Measurements from ENCODE around the gene FYCO1. TPM values are rescaled to one million over a fixed set of nuclear protein-coding genes. Genes with fewer than 3 reads are reported as not detected.

The FYCO1 gene
- total and polyA plus RNA-seq, 7 donors: 14.0 to 129 (median 68.3) TPM

DNA sequence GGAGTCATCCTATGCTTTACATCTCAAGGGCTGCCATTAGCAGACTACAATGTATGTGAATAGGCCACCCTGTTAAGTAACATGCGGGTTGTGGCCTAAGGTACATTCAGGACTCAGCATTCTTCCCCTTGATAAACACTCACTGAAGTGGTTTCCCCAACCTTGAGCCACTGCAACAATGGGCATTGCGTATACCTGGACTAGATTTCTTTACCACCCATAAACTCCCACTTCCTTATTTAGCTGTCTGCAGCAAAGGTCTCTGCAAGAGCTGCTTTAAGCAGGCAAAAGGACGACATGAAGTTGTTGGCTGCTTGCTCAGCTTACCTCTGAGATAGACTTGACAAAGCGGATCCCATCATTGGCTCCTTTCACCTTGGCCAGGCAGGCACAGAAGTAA lies 16.2 kb downstream of the FYCO1 start:
- Histone ChIP-seq H3K27ac (peak overlapping the region; percentile 99), H3K4me3 (no peak overlapping the region), H3K4me1 (peaks cover 90% of the 10 kb centered on the region), H3K27me3 (ENCODE audit: insufficient read depth in 3 of 3, low read length in 2 of 3) (no peaks in the 10 kb centered on the region), H3K9me3 (no peaks in the 10 kb centered on the region), H3K36me3 (ENCODE audit: insufficient read depth in 1 of 2, low read depth in 1 of 2) (peaks cover 27 to 65% of the 10 kb centered on the region in 2 donors)
- DNase-seq: no peak
- TF ChIP-seq CTCF (IDR thresholded peaks at IDR 0.05): no peak
- WGBS, 3 donors: 60 to 86% (median 71%) methylated on average over 4 of the region's 4 CpGs
- ATAC-seq: no peak
- intact Hi-C loops (cut with DNase I): no loop called here

DNA sequence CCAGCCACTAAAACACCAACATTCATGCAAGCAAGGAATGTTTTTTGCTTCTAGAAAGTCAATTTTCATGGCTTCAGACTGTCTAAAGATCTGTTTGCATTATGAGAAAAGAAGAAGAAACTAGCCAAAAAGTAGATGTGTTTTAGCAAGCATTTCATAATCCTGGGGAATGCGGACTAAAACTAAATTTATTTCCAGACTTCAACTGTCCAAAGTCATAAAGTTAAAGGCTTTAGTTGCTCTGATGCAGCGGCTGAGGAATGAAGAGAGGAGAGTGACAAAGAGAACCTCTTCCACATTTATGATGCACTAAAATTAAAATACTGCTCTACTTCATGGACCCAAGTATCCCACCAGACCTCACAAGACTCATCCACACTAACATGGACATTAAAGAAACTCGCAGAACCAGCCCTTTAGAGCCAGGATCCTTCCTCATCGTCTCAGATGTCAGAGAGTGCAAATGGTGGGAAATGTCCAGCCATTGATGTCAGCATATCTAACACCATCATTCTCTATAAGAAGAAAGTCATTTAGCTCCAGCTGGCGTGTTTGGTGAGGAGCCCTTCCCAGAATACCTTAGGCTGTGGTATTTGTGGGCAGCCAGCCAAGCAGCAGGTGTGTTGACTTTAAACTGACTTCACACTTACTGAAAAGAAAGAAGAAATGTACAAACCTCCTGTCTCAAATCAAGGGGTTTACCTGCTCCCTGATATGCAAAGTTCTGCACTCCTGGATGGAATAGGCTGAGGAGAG lies 17.4 kb downstream of the FYCO1 start:
- H3K27me3 ChIP-seq (ENCODE audit: insufficient read depth in 3 of 3, low read length in 2 of 3): no peaks in the 10 kb centered on the region
- peak in 3 of 4 donors; percentile 35 to 79 (median 65) for ATAC-seq
- no peak for TF ChIP-seq CTCF (IDR thresholded peaks at IDR 0.05)
- intact Hi-C loops (cut with DNase I): no loop called here
- H3K36me3 ChIP-seq (ENCODE audit: insufficient read depth in 1 of 2, low read depth in 1 of 2): peaks cover 22 to 65% of the 10 kb centered on the region in 2 donors
- 45 to 70% (median 51%) methylated on average over 5 of the region's 5 CpGs for WGBS, 3 donors
- DNase-seq: no peak
- peak overlapping the region; percentile 6 for H3K4me3 ChIP-seq
- peak overlapping the region; percentile 99 for H3K27ac ChIP-seq
- H3K4me1 ChIP-seq: peaks cover 86% of the 10 kb centered on the region
- H3K9me3 ChIP-seq: no peaks in the 10 kb centered on the region

- ATAC-seq: peak in 3 of 4 donors; percentile 4 to 78 (median 39)
- TF ChIP-seq CTCF (IDR thresholded peaks at IDR 0.05): no peak
These were observed 19.2 kb downstream of the FYCO1 start for GRCh38 chr3:45976191-45977091.

GRCh38 chr3:45975686-45976085 lies 19.9 kb downstream of the FYCO1 start:
- peaks cover 76% of the 10 kb centered on the region for H3K4me1 ChIP-seq
- intact Hi-C loops (cut with DNase I): no loop called here

More at GRCh38 chr3:45976191-45977091, 19.2 kb downstream of the FYCO1 start:
- H3K4me3 ChIP-seq: no peak overlapping the region
- DNase-seq: no peak
- peaks cover 84% of the 10 kb centered on the region for H3K4me1 ChIP-seq
- H3K9me3 ChIP-seq: no peaks in the 10 kb centered on the region
- intact Hi-C loops (cut with DNase I): no loop called here
- peak overlapping the region; percentile 99 for H3K27ac ChIP-seq
- H3K27me3 ChIP-seq (ENCODE audit: insufficient read depth in 3 of 3, low read length in 2 of 3): no peaks in the 10 kb centered on the region
- 39 to 64% (median 42%) methylated on average over 6 of the region's 6 CpGs for WGBS, 3 donors
- peaks cover 16 to 65% of the 10 kb centered on the region in 2 donors for H3K36me3 ChIP-seq (ENCODE audit: insufficient read depth in 1 of 2, low read depth in 1 of 2)

More at GRCh38 chr3:45975686-45976085, 19.9 kb downstream of the FYCO1 start:
- ATAC-seq: peak; percentile 21 to 62 (median 29)
- WGBS, 3 donors: 25 to 44% (median 37%) methylated on average over 5 of the region's 5 CpGs
- Histone ChIP-seq H3K9me3 (no peaks in the 10 kb centered on the region), H3K27ac (peak overlapping the region; percentile 99), H3K4me3 (peak overlapping the region; percentile 29), H3K27me3 (ENCODE audit: insufficient read depth in 3 of 3, low read length in 2 of 3) (no peaks in the 10 kb centered on the region), H3K36me3 (ENCODE audit: insufficient read depth in 1 of 2, low read depth in 1 of 2) (peaks cover 10 to 64% of the 10 kb centered on the region in 2 donors)
- TF ChIP-seq CTCF (IDR thresholded peaks at IDR 0.05): no peak
- DNase-seq: no peak

All from psoas muscle (tissue), 8 donors.